H1 (cell line): ENCODE results near the gene ALDH7A1. TPM values are rescaled to one million over a fixed set of nuclear protein-coding genes. Genes with fewer than 3 reads are reported as not detected.

Source experiments
- CTCF ChIA-PET: fragments of 300-600 bp; sonication (Branson Sonifier 250); formaldehyde crosslinking; loops from one replicate; lab custom pipeline; 2021; ENCODE audit not compliant: partially characterized antibody; lab: Charles Lee
- POLR2A ChIA-PET: fragments of 300-600 bp; sonication (Branson Sonifier 250); formaldehyde crosslinking; loops from one replicate; lab custom pipeline; 2021; ENCODE audit warnings: inconsistent platforms; ENCODE audit not compliant: partially characterized antibody; lab: Charles Lee
- DNase-seq, 2 experiments: peaks; one replicate each; pipeline versions ENCODE4 v3.0.0 to v3.0.0-alpha.2; 2010 to 2022; ENCODE audit warnings: low spot score in 2 of 2, low read depth in 1 of 2, mixed read lengths in 1 of 2
- FAIRE-seq: peaks from 2 replicates; lab custom pipeline; 2011; peaks lifted over from hg19 to GRCh38; lab: Jason Lieb, UNC
- H2AFZ ChIP-seq: 2 replicates; pipeline ENCODE4 v1.8.1; 2012; ENCODE audit warnings: low read length, inconsistent platforms
- H2AK5ac ChIP-seq: 2 replicates; pipeline ENCODE4 v1.6.1; 2013; ENCODE audit warnings: low read depth, low read length
- H2BK120ac ChIP-seq: replicated peaks from 2 replicates; pipeline ENCODE3; 2013; ENCODE audit warnings: low read depth, low read length, inconsistent platforms
- H2BK12ac ChIP-seq: 2 replicates; pipeline ENCODE4 v1.6.1; 2013; ENCODE audit warnings: low read depth, low read length
- H2BK15ac ChIP-seq: 2 replicates; pipeline ENCODE4 v1.6.1; 2013; ENCODE audit warnings: low read length
- H2BK20ac ChIP-seq: 2 replicates; pipeline ENCODE4 v1.6.1; 2013; ENCODE audit warnings: low read length
- H2BK5ac ChIP-seq: 2 replicates; pipeline ENCODE4 v1.6.1; 2013; ENCODE audit warnings: low read depth, low read length
- H3K14ac ChIP-seq: 2 replicates; pipeline ENCODE4 v1.6.1; 2013; ENCODE audit warnings: inconsistent platforms; ENCODE audit not compliant: insufficient read length
- H3K18ac ChIP-seq: 2 replicates; pipeline ENCODE4 v1.6.1; 2013; ENCODE audit warnings: low read length; ENCODE audit errors: extremely low read depth
- H3K23ac ChIP-seq: 2 replicates; pipeline ENCODE4 v1.6.1; 2013; ENCODE audit warnings: inconsistent platforms; ENCODE audit not compliant: insufficient read length
- H3K23me2 ChIP-seq: 2 replicates; pipeline ENCODE4 v1.6.1; 2013; ENCODE audit warnings: low read depth, low read length
- H3K27ac ChIP-seq: 2 replicates; pipeline ENCODE4 v1.6.1; 2011; ENCODE audit warnings: low read depth, low read length, inconsistent platforms
- H3K27me3 ChIP-seq, 4 experiments: replicated peaks in 1 of 4; 1 replicate in 1 of 4; 2 replicates in 3 of 4; pipeline versions ENCODE4 v1.6.1 to v1.8.1; 2011 to 2013; ENCODE audit warnings: low read length in 3 of 4, mild to moderate bottlenecking in 3 of 4, inconsistent platforms in 2 of 4, mixed read lengths in 2 of 4, moderate library complexity in 1 of 4; ENCODE audit not compliant: control insufficient read depth in 3 of 4, insufficient read depth in 3 of 4; ENCODE audit errors: extremely low read depth in 1 of 4
- H3K36me3 ChIP-seq, 4 experiments: 2 replicates each; pipeline versions ENCODE4 v1.6.1 to v1.8.1; 2011 to 2013; ENCODE audit warnings: mild to moderate bottlenecking in 4 of 4, low read length in 3 of 4, moderate library complexity in 2 of 4, control low read depth in 1 of 4, inconsistent platforms in 1 of 4; ENCODE audit not compliant: insufficient read depth in 4 of 4, control insufficient read depth in 2 of 4
- H3K4ac ChIP-seq: replicated peaks from 2 replicates; pipeline ENCODE3; 2013; ENCODE audit warnings: low read length, low read depth, mixed read lengths, inconsistent platforms; ENCODE audit not compliant: insufficient read length
- H3K4me1 ChIP-seq, 4 experiments: replicated peaks in 1 of 4; 1 replicate in 1 of 4; 2 replicates in 3 of 4; pipeline versions ENCODE4 v1.6.1 to v1.8.1; 2011 to 2013; ENCODE audit warnings: low read length in 3 of 4, inconsistent platforms in 2 of 4, mixed read lengths in 1 of 4; ENCODE audit not compliant: insufficient read depth in 4 of 4, control insufficient read depth in 3 of 4
- H3K4me2 ChIP-seq, 2 experiments: 2 replicates each; pipeline versions ENCODE4 v1.6.1 to v1.8.1; 2011 to 2013; ENCODE audit warnings: low read depth in 2 of 2, low read length in 2 of 2, control low read depth in 1 of 2, inconsistent platforms in 1 of 2, mild to moderate bottlenecking in 1 of 2; ENCODE audit not compliant: insufficient read depth in 1 of 2
- H3K4me3 ChIP-seq, 4 experiments: fragments of 200-600, 300-600 bp in 1 of 4; sonication (generic), shearing (Covaris generic), sonication (Bioruptor Twin) in 1 of 4; 2 replicates each; pipeline versions ENCODE4 v1.5.1 to v1.8.1; 2011 to 2016; ENCODE audit warnings: low read length in 4 of 4, low read depth in 3 of 4, control low read depth in 2 of 4, inconsistent platforms in 2 of 4, mild to moderate bottlenecking in 2 of 4, mixed read lengths in 1 of 4, moderate library complexity in 1 of 4; ENCODE audit not compliant: insufficient read depth in 2 of 4; ENCODE audit errors: extremely low read depth in 1 of 4
- H3K56ac ChIP-seq: replicated peaks from 2 replicates; pipeline ENCODE3; 2013; ENCODE audit warnings: low read depth, mild to moderate bottlenecking, mixed read lengths, low read length, inconsistent platforms; ENCODE audit not compliant: insufficient read length
- H3K79me1 ChIP-seq: 2 replicates; pipeline ENCODE4 v1.6.1; 2013; ENCODE audit warnings: low read depth, low read length, control low read depth
- H3K79me2 ChIP-seq, 2 experiments: 2 replicates each; pipeline versions ENCODE4 v1.6.1 to v1.8.1; 2012 to 2013; ENCODE audit warnings: low read length in 2 of 2, mild to moderate bottlenecking in 2 of 2, inconsistent platforms in 1 of 2; ENCODE audit not compliant: insufficient read depth in 2 of 2, control insufficient read depth in 1 of 2
- H3K9ac ChIP-seq, 4 experiments: replicated peaks in 1 of 4; 1 replicate in 1 of 4; 2 replicates in 3 of 4; pipeline versions ENCODE4 v1.6.1 to v1.8.1; 2011 to 2013; ENCODE audit warnings: low read depth in 3 of 4, low read length in 3 of 4, control low read depth in 2 of 4, mild to moderate bottlenecking in 2 of 4, moderate library complexity in 2 of 4, inconsistent platforms in 1 of 4; ENCODE audit errors: extremely low read depth in 1 of 4
- H3K9me3 ChIP-seq, 2 experiments: 2 replicates each; pipeline versions ENCODE4 v1.6.1 to v1.8.1; 2012 to 2013; ENCODE audit warnings: mild to moderate bottlenecking in 2 of 2, moderate library complexity in 2 of 2, control low read depth in 1 of 2, inconsistent platforms in 1 of 2, low read depth in 1 of 2, low read length in 1 of 2, mixed read lengths in 1 of 2; ENCODE audit not compliant: insufficient read depth in 2 of 2
- H4K20me1 ChIP-seq, 2 experiments: replicated peaks in 1 of 2; 2 replicates each; pipeline versions ENCODE3 to v1.8.1; 2011 to 2013; ENCODE audit warnings: inconsistent platforms in 2 of 2, low read length in 2 of 2, mild to moderate bottlenecking in 1 of 2; ENCODE audit not compliant: insufficient read depth in 2 of 2, control insufficient read depth in 1 of 2
- H4K5ac ChIP-seq: 2 replicates; pipeline ENCODE4 v1.6.1; 2013; ENCODE audit warnings: low read length, low read depth, mixed read lengths, inconsistent platforms; ENCODE audit not compliant: insufficient read length
- H4K8ac ChIP-seq: 2 replicates; pipeline ENCODE4 v1.8.0; 2013; ENCODE audit warnings: mild to moderate bottlenecking, moderate library complexity, low read length, inconsistent platforms; ENCODE audit not compliant: insufficient read depth; ENCODE audit errors: extremely low read depth
- H4K91ac ChIP-seq: replicated peaks from 2 replicates; pipeline ENCODE3; 2013; ENCODE audit warnings: low read length, mixed read lengths, inconsistent platforms; ENCODE audit not compliant: insufficient read length
- RBBP5 ChIP-seq: IDR thresholded peaks from 2 replicates; pipeline ENCODE4 v1.7.1; 2012; ENCODE audit warnings: low read depth, mild to moderate bottlenecking, inconsistent platforms, low read length, moderate library complexity, borderline replicate concordance
- SRF ChIP-seq: IDR thresholded peaks from 2 replicates; pipeline ENCODE4 v1.6.1; 2011; ENCODE audit warnings: mild to moderate bottlenecking, low read depth, low read length, moderate library complexity
- WGBS, 2 experiments: shearing (Covaris generic) in 1 of 2; methylation state at CpG; one replicate each; pipeline versions ENCODE4 v1.1.6 to v1.1.7; 2013 to 2015; ENCODE audit warnings: low lambda C conversion rate in 2 of 2, mixed read lengths in 2 of 2, inconsistent platforms in 1 of 2, low coverage in 1 of 2, missing lambda C conversion rate in 1 of 2; ENCODE audit not compliant: insufficient replicate concordance in 2 of 2, insufficient coverage in 1 of 2, insufficient read length in 1 of 2; ENCODE audit errors: extremely low coverage in 1 of 2, missing lambda C conversion rate in 1 of 2; 5-methylcytosine and 5-hydroxymethylcytosine counted together
- polyA plus RNA-seq, 7 experiments: library from polyadenylated mRNA; depleted of rRNA in 3 of 7; stranded (reverse) in 5 of 7; unstranded in 2 of 7; fragments of >200 nt in 5 of 7; fragments of 200-250 nt in 2 of 7; gene quantifications; 1 replicate in 5 of 7; 2 replicates in 1 of 7; 4 replicates in 1 of 7; pipeline versions ENCODE4 v1.2.1 to v1.2.3, GENCODE V29; 2011 to 2013; ENCODE audit warnings: missing spikeins in 2 of 7, mixed read lengths in 2 of 7
- total RNA-seq: library from RNA; stranded (reverse); fragmentation: NEBNext Ultra II Directional; extraction: Animal tissue kit (Norgen Biotek cat#: 25700); gene quantifications from 2 replicates; pipeline ENCODE4 v1.2.1, GENCODE V29; 2021

ALDH7A1 gene
- total and polyA plus RNA-seq, 2 of the 8 experiments (the other 6 are each of a cell fraction or from before 2014, with no cell fraction given): 99.6 to 225 TPM

DNA sequence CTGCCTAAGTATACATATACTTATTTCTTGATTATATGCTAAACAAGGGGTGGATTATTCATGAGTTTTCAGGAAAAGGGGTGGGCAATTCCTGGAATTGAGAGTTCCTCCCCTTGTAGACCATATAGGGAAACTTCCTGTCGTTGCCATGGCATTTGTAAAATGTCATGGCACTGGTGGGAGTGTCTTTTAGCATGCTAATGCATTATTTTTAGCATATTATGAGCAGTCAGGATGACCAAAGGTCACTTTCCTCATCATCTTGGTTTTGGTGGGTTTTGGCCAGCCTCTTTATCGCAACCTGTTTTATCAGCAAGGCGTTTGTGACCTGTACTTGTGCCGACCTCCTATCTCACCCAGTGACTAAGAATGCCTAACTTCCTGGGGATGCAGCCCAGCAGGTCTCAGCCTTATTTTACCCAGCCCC is 80.9 kb downstream of the ALDH7A1 start:
- no peak overlapping the region for H3K18ac ChIP-seq
- TF ChIP-seq RBBP5: no peak
- TF ChIP-seq SRF: peak; percentile 53; the same call in 1 of the 2 replicates
- no peak overlapping the region for H2BK5ac ChIP-seq
- no peak overlapping the region for H3K4ac ChIP-seq
- H3K14ac ChIP-seq: no peak overlapping the region
- no peak overlapping the region for H2BK120ac ChIP-seq
- H4K8ac ChIP-seq: no peak overlapping the region
- H3K56ac ChIP-seq: no peak overlapping the region
- no peak overlapping the region for H3K4me3 ChIP-seq
- H3K36me3 ChIP-seq: no peaks in the 10 kb centered on the region
- H2BK20ac ChIP-seq: no peak overlapping the region
- H2BK15ac ChIP-seq: no peak overlapping the region
- no peaks in the 10 kb centered on the region for H3K9me3 ChIP-seq
- no peaks in the 10 kb centered on the region for H3K79me2 ChIP-seq
- ChIA-PET POLR2A (no interaction called here), CTCF (interaction anchor here (11.4 kb wide), 1 partner anchor 14 kb away, joined by 87 read pairs; no protein-coding TSS in a partner anchor)
- H3K4me2 ChIP-seq: no peak overlapping the region
- H2AFZ ChIP-seq: no peak overlapping the region
- no peaks in the 10 kb centered on the region for H3K79me1 ChIP-seq
- no peak overlapping the region for H4K91ac ChIP-seq
- no peak overlapping the region for H3K9ac ChIP-seq
- H3K27ac ChIP-seq: no peak overlapping the region
- H4K5ac ChIP-seq: no peak overlapping the region
- no peak for DNase-seq
- H3K27me3 ChIP-seq: no peaks in the 10 kb centered on the region
- peaks cover 0 to 3% (median 0%) of the 10 kb centered on the region in 4 experiments; a peak in 1 of 7 replicates for H3K4me1 ChIP-seq
- H3K23ac ChIP-seq: no peak overlapping the region
- no peaks in the 10 kb centered on the region for H3K23me2 ChIP-seq
- no peak overlapping the region for H2BK12ac ChIP-seq
- no peaks in the 10 kb centered on the region for H4K20me1 ChIP-seq
- no peak for FAIRE-seq
- H2AK5ac ChIP-seq: no peak overlapping the region
- 96% methylated on average over 4 of the region's 4 CpGs; no CpG with 5 or more reads in 1 of the 2 experiments for WGBS, 2 experiments
